HCT116 (cell line): ENCODE results near the gene TMEM44. TPM values are rescaled to one million over a fixed set of nuclear protein-coding genes. Genes with fewer than 3 reads are reported as not detected.

Experiments
- ATAC-seq: fragments of 200-7000 bp; cut with Tn5 transposase; 2 replicates; pipeline ENCODE4 v1.9.1; 2020; ENCODE audit warnings: mild to moderate bottlenecking, moderate library complexity
- BruUV-seq: library from RNA; stranded (reverse); fragments of 400-500 nt; replicated peaks from 2 replicates; lab custom pipeline; 2021; lab: Mats Ljungman, UMichigan
- CTCF ChIA-PET: fragments of 300-600 bp; sonication (Branson Sonifier 250); formaldehyde crosslinking; loops from one replicate; lab custom pipeline; 2021; ENCODE audit warnings: antibody characterized with exemption; lab: Charles Lee
- POLR2A ChIA-PET: fragments of 300-600, 350-600 bp; sonication (Branson Sonifier 250); formaldehyde crosslinking; loops from one replicate; lab custom pipeline; 2021; ENCODE audit warnings: antibody characterized with exemption; lab: Charles Lee
- RAD21 ChIA-PET, 2 experiments: fragments of 300-600 bp; sonication (Branson Sonifier 250); formaldehyde crosslinking; loops; one replicate each; lab custom pipeline; 2023; ENCODE audit warnings: low total read pairs in 2 of 2; ENCODE audit not compliant: uncharacterized antibody in 2 of 2, unreplicated experiment in 2 of 2, low non-redundant PET in 1 of 2; lab: Charles Lee
- DNase-seq: peaks from one replicate; pipeline ENCODE4 v3.0.0-alpha.2; 2010; ENCODE audit warnings: low read depth, low spot score
- H2AFZ ChIP-seq: fragments of 200-600 bp; shearing (Covaris generic), sonication (generic); 2 replicates; pipeline ENCODE4 v1.6.1; 2017; ENCODE audit warnings: low read depth, mixed run types, mixed read lengths, antibody characterized with exemption, low read length; ENCODE audit not compliant: poor library complexity, severe bottlenecking
- H3K27ac ChIP-seq: 2 replicates; pipeline ENCODE4 v1.5.1; 2012; ENCODE audit warnings: low read depth, low read length
- H3K27me3 ChIP-seq: fragments of 200-600 bp; sonication (generic); 2 replicates; pipeline ENCODE4 v1.6.1; 2016; ENCODE audit warnings: mixed run types, low read length, mixed read lengths; ENCODE audit not compliant: insufficient read depth
- H3K36me3 ChIP-seq, 2 experiments: fragments of 200-500 bp in 1 of 2; fragments of 200-600 bp in 1 of 2; sonication (Bioruptor generic) in 1 of 2; sonication (generic) in 1 of 2; 2 replicates each; pipeline versions ENCODE4 v1.5.1 to v1.6.1; 2014 to 2016; ENCODE audit warnings: low read length in 2 of 2, inconsistent platforms in 1 of 2, mixed read lengths in 1 of 2, mixed run types in 1 of 2; ENCODE audit not compliant: insufficient read depth in 2 of 2, control insufficient read depth in 1 of 2
- H3K4me1 ChIP-seq, 2 experiments: fragments of 200-600 bp in 1 of 2; sonication (generic) in 1 of 2; 2 replicates each; pipeline versions ENCODE4 v1.5.1 to v1.6.1; 2012 to 2017; ENCODE audit warnings: low read length in 2 of 2, inconsistent platforms in 1 of 2, mild to moderate bottlenecking in 1 of 2, mixed read lengths in 1 of 2, mixed run types in 1 of 2, moderate library complexity in 1 of 2; ENCODE audit not compliant: insufficient read depth in 2 of 2, control insufficient read depth in 1 of 2
- H3K4me2 ChIP-seq: fragments of 200-600 bp; sonication (generic); 2 replicates; pipeline ENCODE4 v1.6.1; 2017; ENCODE audit warnings: mixed run types, low read length, mixed read lengths
- H3K4me3 ChIP-seq, 2 experiments: fragments of 200-600 bp in 1 of 2; sonication (generic) in 1 of 2; replicated peaks in 1 of 2; 2 replicates each; pipeline ENCODE4 v1.5.1; 2011 to 2016; ENCODE audit warnings: low read length in 2 of 2, control low read depth in 1 of 2, low read depth in 1 of 2, mild to moderate bottlenecking in 1 of 2, mixed read lengths in 1 of 2, mixed run types in 1 of 2
- H3K79me2 ChIP-seq: fragments of 200-600 bp; sonication (generic); 2 replicates; pipeline ENCODE4 v1.6.1; 2017; ENCODE audit warnings: mild to moderate bottlenecking, mixed run types, low read length, moderate library complexity, mixed read lengths; ENCODE audit not compliant: insufficient read depth
- H3K9ac ChIP-seq: fragments of 200-600 bp; sonication (generic); 2 replicates; pipeline ENCODE4 v1.6.1; 2016; ENCODE audit warnings: low read length, mixed read lengths
- H3K9me2 ChIP-seq: fragments of 200-600 bp; sonication (generic), shearing (Covaris generic); 2 replicates; pipeline ENCODE4 v1.6.1; 2017; ENCODE audit warnings: mixed run types, mild to moderate bottlenecking, moderate library complexity; ENCODE audit not compliant: insufficient read depth
- H3K9me3 ChIP-seq, 2 experiments: fragments of 200-500 bp in 1 of 2; fragments of 200-600 bp in 1 of 2; sonication (Bioruptor generic) in 1 of 2; sonication (generic) in 1 of 2; 2 replicates each; pipeline ENCODE4 v1.6.1; 2014 to 2017; ENCODE audit warnings: low read length in 2 of 2, mixed read lengths in 2 of 2, inconsistent platforms in 1 of 2, low read depth in 1 of 2, mild to moderate bottlenecking in 1 of 2, mixed run types in 1 of 2, moderate library complexity in 1 of 2; ENCODE audit not compliant: control insufficient read depth in 1 of 2, insufficient read depth in 1 of 2
- H4K20me1 ChIP-seq: fragments of 200-600 bp; sonication (generic), shearing (Covaris generic); 2 replicates; pipeline ENCODE4 v1.6.1; 2017; ENCODE audit warnings: mixed run types, mild to moderate bottlenecking, moderate library complexity; ENCODE audit not compliant: insufficient read depth
- CBX3 ChIP-seq: IDR thresholded peaks from 2 replicates; pipeline ENCODE4 v1.6.1; 2012; ENCODE audit warnings: low read depth
- CEBPB ChIP-seq: IDR thresholded peaks from 2 replicates; pipeline ENCODE4 v1.6.1; 2012; ENCODE audit warnings: low read depth
- EZH2 ChIP-seq: fragments of 200-600 bp; sonication (generic); IDR thresholded peaks from 2 replicates; pipeline ENCODE4 v1.6.1; 2017; ENCODE audit warnings: antibody characterized with exemption, mixed run types
- JUND ChIP-seq: IDR thresholded peaks from 2 replicates; pipeline ENCODE4 v1.6.1; 2012
- POLR2A ChIP-seq: IDR thresholded peaks from 2 replicates; pipeline ENCODE4 v1.7.0; 2011; ENCODE audit warnings: borderline replicate concordance; ENCODE audit not compliant: insufficient read depth, insufficient read length; ENCODE audit errors: extremely low read depth
- POLR2AphosphoS5 ChIP-seq: IDR thresholded peaks from 2 replicates; pipeline ENCODE4 v1.6.1; 2011; ENCODE audit warnings: mild to moderate bottlenecking, low read depth, low read length, moderate library complexity
- RAD21 ChIP-seq: IDR thresholded peaks from 2 replicates; pipeline ENCODE4 v1.6.1; 2012; ENCODE audit warnings: low read depth, mild to moderate bottlenecking
- SP1 ChIP-seq: IDR thresholded peaks from 2 replicates; pipeline ENCODE4 v1.6.1; 2012; ENCODE audit warnings: low read depth
- SRF ChIP-seq: IDR thresholded peaks from 2 replicates; pipeline ENCODE4 v1.6.1; 2012; ENCODE audit warnings: low read depth
- TCF7L2 ChIP-seq: IDR thresholded peaks from 2 replicates; pipeline ENCODE4 v1.7.0; 2011; ENCODE audit warnings: borderline replicate concordance, inconsistent platforms; ENCODE audit not compliant: insufficient read depth, insufficient read length; ENCODE audit errors: extremely low read depth
- ZFX ChIP-seq: fragments of 450-650 bp; IDR thresholded peaks from 2 replicates; pipeline ENCODE4 v1.6.1; 2017
- ZNF274 ChIP-seq: fragments of 200-500 bp; sonication (Bioruptor generic); IDR thresholded peaks from 2 replicates; pipeline ENCODE4 v1.6.1; 2014; ENCODE audit warnings: mild to moderate bottlenecking, low read depth, low read length, inconsistent platforms
- intact Hi-C: fragments of 100-400 bp; cut with micrococcal nuclease; formaldehyde crosslinking; loops from 2 replicates; pipeline ENCODE4 v1.10.0; 2022
- total RNA-seq: library from RNA; stranded (reverse); gene quantifications from one replicate; pipeline ENCODE4 v1.2.1, GENCODE V29; 2021; ENCODE audit not compliant: unreplicated experiment
- TF ChIP-seq, protein P1 (sequence below): IDR thresholded peaks from 2 replicates; pipeline ENCODE4 v1.6.1; 2011; ENCODE audit warnings: mild to moderate bottlenecking, low read length, moderate library complexity; ENCODE audit not compliant: insufficient replicate concordance; ENCODE audit errors: extremely low read depth
- TF ChIP-seq, protein P2 (sequence below), 3 experiments: fragments of 200-600 bp in 1 of 3; sonication (generic) in 1 of 3; IDR thresholded peaks in 2 of 3; conservative IDR thresholded peaks in 1 of 3; 2 replicates each; pipeline ENCODE4 v1.5.1; 2012 to 2017; ENCODE audit warnings: low read depth in 2 of 3, low read length in 2 of 3, antibody characterized with exemption in 1 of 3, borderline replicate concordance in 1 of 3, control low read depth in 1 of 3, mild to moderate bottlenecking in 1 of 3, mixed read lengths in 1 of 3, mixed run types in 1 of 3, moderate library complexity in 1 of 3; ENCODE audit not compliant: insufficient read depth in 1 of 3
- TF ChIP-seq, protein P3 (sequence below): IDR thresholded peaks from 2 replicates; pipeline ENCODE4 v1.6.1; 2012
- TF ChIP-seq, protein P4 (sequence below): IDR thresholded peaks from 2 replicates; pipeline ENCODE4 v1.6.1; 2012

TMEM44 gene
- total RNA-seq, 1 experiment from 2014 or later, result 30.3 TPM

DNA sequence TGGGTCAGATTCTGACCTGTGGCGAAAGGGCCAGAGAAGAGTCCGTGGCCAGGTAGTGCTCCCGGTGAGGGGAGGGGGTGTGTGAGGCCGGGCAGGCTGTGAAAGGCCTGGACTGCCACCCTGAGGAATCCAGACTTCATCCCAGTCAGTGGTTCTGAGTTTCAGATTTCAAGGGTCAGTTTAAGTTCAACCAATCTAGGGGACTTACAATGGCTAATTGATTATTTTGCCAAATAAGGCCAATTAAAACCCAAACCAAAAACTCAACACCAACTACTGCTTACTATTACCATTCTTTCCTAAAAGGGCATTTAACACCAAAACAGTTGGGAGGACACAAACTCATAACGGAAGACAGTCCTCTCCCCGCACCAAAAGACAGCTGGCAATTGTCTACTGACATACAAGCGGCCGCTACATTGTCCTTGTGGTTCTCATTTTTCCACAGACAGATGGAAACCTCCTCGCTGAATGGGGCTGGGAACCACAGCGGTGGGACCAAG is 30.5 kb downstream of the TMEM44 start (continued):
- TF ChIP-seq, protein P1, sequence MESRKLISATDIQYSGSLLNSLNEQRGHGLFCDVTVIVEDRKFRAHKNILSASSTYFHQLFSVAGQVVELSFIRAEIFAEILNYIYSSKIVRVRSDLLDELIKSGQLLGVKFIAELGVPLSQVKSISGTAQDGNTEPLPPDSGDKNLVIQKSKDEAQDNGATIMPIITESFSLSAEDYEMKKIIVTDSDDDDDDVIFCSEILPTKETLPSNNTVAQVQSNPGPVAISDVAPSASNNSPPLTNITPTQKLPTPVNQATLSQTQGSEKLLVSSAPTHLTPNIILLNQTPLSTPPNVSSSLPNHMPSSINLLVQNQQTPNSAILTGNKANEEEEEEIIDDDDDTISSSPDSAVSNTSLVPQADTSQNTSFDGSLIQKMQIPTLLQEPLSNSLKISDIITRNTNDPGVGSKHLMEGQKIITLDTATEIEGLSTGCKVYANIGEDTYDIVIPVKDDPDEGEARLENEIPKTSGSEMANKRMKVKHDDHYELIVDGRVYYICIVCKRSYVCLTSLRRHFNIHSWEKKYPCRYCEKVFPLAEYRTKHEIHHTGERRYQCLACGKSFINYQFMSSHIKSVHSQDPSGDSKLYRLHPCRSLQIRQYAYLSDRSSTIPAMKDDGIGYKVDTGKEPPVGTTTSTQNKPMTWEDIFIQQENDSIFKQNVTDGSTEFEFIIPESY, result no peak
- TF ChIP-seq EZH2, result no peak

DNA sequence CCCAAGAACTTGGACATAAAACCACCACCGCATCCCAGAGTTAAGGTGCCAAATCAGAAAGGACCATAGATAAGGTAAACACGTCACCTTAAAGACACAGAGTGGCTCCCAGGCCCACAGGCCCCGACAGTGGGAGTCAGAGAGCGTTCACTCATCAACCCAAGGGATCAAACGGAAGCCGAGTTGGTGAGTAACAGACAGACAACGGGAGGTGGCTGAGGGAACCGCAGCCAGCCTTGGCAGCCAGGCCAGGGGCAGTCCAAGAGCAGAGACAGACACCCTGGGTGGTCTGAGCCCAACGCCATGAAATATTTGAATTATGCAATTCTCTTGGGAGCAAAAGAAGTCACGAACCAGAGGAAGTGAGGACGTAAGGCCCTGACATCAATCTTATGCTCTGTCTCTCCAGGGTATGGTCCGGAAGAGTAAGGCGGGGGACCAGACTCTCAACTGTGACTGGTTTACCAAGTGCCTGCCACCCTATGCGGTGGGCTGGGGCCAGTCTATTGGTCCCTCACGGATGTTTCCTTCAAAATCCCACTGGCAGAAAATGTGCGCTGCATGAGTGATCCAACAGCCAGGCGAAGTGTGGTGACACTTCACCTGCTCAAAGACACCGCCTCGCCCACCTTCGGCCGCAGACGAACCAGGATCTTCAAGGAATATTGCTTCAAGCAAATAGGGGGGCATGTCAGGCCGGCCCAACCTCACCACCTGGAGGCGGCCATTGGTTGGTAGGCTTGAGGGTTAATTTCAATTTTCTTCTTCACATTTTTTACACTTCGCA is 34.3 kb downstream of the TMEM44 start:
- no peak for DNase-seq
- intact Hi-C loops, result no loop called here
- H3K27me3 ChIP-seq, result no peaks in the 10 kb centered on the region
- ATAC-seq, result peak; percentile 56
- no TSS peak for BruUV-seq
- no peak overlapping the region for H3K9ac ChIP-seq
- H3K9me2 ChIP-seq, result no peaks in the 10 kb centered on the region
- H3K27ac ChIP-seq, result no peak overlapping the region
- no peaks in the 10 kb centered on the region for H3K79me2 ChIP-seq
- ChIA-PET RAD21 (no interaction called here), CTCF (no interaction called here), POLR2A (no interaction called here)
- no peaks in the 10 kb centered on the region for H3K36me3 ChIP-seq
- H3K4me1 ChIP-seq, result peaks cover 0 to 9% of the 10 kb centered on the region in 2 experiments; a peak in 3 of 4 replicates
- no peaks in the 10 kb centered on the region for H4K20me1 ChIP-seq
- H3K9me3 ChIP-seq, result no peaks in the 10 kb centered on the region
- H2AFZ ChIP-seq, result no peak overlapping the region
- no peak overlapping the region for H3K4me2 ChIP-seq
- no peak overlapping the region for H3K4me3 ChIP-seq
- no peak for TF ChIP-seq POLR2AphosphoS5
- TF ChIP-seq ZNF274, result no peak
- no peak for TF ChIP-seq CBX3
- no peak for TF ChIP-seq JUND
- TF ChIP-seq RAD21, result no peak
- TF ChIP-seq, protein P2, sequence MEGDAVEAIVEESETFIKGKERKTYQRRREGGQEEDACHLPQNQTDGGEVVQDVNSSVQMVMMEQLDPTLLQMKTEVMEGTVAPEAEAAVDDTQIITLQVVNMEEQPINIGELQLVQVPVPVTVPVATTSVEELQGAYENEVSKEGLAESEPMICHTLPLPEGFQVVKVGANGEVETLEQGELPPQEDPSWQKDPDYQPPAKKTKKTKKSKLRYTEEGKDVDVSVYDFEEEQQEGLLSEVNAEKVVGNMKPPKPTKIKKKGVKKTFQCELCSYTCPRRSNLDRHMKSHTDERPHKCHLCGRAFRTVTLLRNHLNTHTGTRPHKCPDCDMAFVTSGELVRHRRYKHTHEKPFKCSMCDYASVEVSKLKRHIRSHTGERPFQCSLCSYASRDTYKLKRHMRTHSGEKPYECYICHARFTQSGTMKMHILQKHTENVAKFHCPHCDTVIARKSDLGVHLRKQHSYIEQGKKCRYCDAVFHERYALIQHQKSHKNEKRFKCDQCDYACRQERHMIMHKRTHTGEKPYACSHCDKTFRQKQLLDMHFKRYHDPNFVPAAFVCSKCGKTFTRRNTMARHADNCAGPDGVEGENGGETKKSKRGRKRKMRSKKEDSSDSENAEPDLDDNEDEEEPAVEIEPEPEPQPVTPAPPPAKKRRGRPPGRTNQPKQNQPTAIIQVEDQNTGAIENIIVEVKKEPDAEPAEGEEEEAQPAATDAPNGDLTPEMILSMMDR (IDR thresholded peaks at IDR 0.05 in 2 of 3, conservative IDR thresholded peaks at IDR 0.05 in 1 of 3; ENCODE audit: borderline replicate concordance in 1 of 3, insufficient read depth in 1 of 3, low read depth in 2 of 3, low read length in 2 of 3), result no peak
- no peak for TF ChIP-seq POLR2A
- no peak for TF ChIP-seq SP1
- no peak for TF ChIP-seq ZFX
- TF ChIP-seq CEBPB, result no peak
- TF ChIP-seq, protein P1, result no peak
- TF ChIP-seq, protein P3, sequence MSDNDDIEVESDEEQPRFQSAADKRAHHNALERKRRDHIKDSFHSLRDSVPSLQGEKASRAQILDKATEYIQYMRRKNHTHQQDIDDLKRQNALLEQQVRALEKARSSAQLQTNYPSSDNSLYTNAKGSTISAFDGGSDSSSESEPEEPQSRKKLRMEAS, result no peak
- TF ChIP-seq TCF7L2, result no peak
- TF ChIP-seq, protein P4, sequence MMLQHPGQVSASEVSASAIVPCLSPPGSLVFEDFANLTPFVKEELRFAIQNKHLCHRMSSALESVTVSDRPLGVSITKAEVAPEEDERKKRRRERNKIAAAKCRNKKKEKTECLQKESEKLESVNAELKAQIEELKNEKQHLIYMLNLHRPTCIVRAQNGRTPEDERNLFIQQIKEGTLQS, result no peak
- no peak for TF ChIP-seq SRF
